Activated CD4-positive, alpha-beta memory T cell treated with anti-CD3 and anti-CD28 coated beads for 36 hours (primary cell): ENCODE data around the gene RIMS1. TPM values are rescaled to one million over a fixed set of nuclear protein-coding genes. Genes with fewer than 3 reads are reported as not detected.
"Not testable (repeated sequence)": the region's sequence is repeated elsewhere in the genome, so short reads cannot be mapped to it uniquely, and the experiment has no call there.

Experiments used
- CTCF ChIA-PET: fragments of 350-600 bp; sonication (Branson Sonifier 250); formaldehyde crosslinking; loops from one replicate; lab custom pipeline; 2021; ENCODE audit warnings: antibody characterized with exemption, inconsistent platforms; lab: Charles Lee
- POLR2A ChIA-PET: fragments of 350-600 bp; sonication (Branson Sonifier 250); formaldehyde crosslinking; loops from one replicate; lab custom pipeline; 2021; ENCODE audit warnings: antibody characterized with exemption; lab: Charles Lee
- DNase-seq: peaks from one replicate; pipeline ENCODE4 v3.0.0-alpha.2; 2020
- H3K27ac Mint-ChIP-seq: one replicate; pipeline ENCODE4 v1.8.0; 2021; ENCODE audit warnings: mixed read lengths
- H3K27me3 Mint-ChIP-seq: one replicate; pipeline ENCODE4 v1.8.0; 2021; ENCODE audit warnings: mixed read lengths
- H3K36me3 Mint-ChIP-seq: one replicate; pipeline ENCODE4 v1.8.0; 2021; ENCODE audit warnings: mixed read lengths
- H3K4me1 Mint-ChIP-seq: one replicate; pipeline ENCODE4 v1.8.0; 2021; ENCODE audit warnings: low read depth, mixed read lengths
- H3K4me3 Mint-ChIP-seq: one replicate; pipeline ENCODE4 v1.8.0; 2021; ENCODE audit warnings: mild to moderate bottlenecking, mixed read lengths
- H3K9me3 Mint-ChIP-seq: one replicate; pipeline ENCODE4 v1.8.0; 2021; ENCODE audit warnings: mixed read lengths
- intact Hi-C: fragments of 100-400 bp; cut with micrococcal nuclease; formaldehyde crosslinking; loops from one replicate; pipeline ENCODE4 v1.15.1; 2023
- total RNA-seq, 2 experiments: library from RNA; stranded (reverse); gene quantifications; one replicate each; pipeline ENCODE4 v1.2.3, GENCODE V29; 2021

RIMS1 gene
- total RNA-seq, 2 experiments from 2014 or later = not detected

- Mint-ChIP-seq H3K4me1 (no peaks in the 10 kb centered on the region), H3K9me3 (no peaks in the 10 kb centered on the region), H3K4me3 (no peak overlapping the region), H3K27ac (no peak overlapping the region), H3K36me3 (no peaks in the 10 kb centered on the region), H3K27me3 (no peaks in the 10 kb centered on the region)
- DNase-seq = no peak
- ChIA-PET POLR2A (no interaction called here), CTCF (interaction anchor here (0.7 kb wide), 1 partner anchor 343 kb away, joined by 3 read pairs; no protein-coding TSS in a partner anchor)
- intact Hi-C loops = no loop called here
These were observed 108.4 kb downstream of the RIMS1 start for GRCh38 chr6:71994705-71995271.

- no peaks in the 10 kb centered on the region for H3K4me1 Mint-ChIP-seq
- peaks cover under 1% of the 10 kb centered on the region for H3K9me3 Mint-ChIP-seq
- no peak overlapping the region for H3K27ac Mint-ChIP-seq
- DNase-seq = no peak
- H3K27me3 Mint-ChIP-seq = no peaks in the 10 kb centered on the region
- ChIA-PET POLR2A (no interaction called here), CTCF (no interaction called here)
- no peak overlapping the region for H3K4me3 Mint-ChIP-seq
- intact Hi-C loops = no loop called here
- H3K36me3 Mint-ChIP-seq = no peaks in the 10 kb centered on the region
These were observed 111.0 kb downstream of the RIMS1 start for GRCh38 chr6:71997341-71997740.

GRCh38 chr6:72002415-72002814, 116.1 kb downstream of the RIMS1 start:
- Mint-ChIP-seq H3K36me3 (no peaks in the 10 kb centered on the region), H3K27ac (no peak overlapping the region), H3K4me3 (no peak overlapping the region), H3K9me3 (peaks cover 16% of the 10 kb centered on the region), H3K4me1 (no peaks in the 10 kb centered on the region), H3K27me3 (no peaks in the 10 kb centered on the region)
- ChIA-PET CTCF (no interaction called here), POLR2A (no interaction called here)
- intact Hi-C loops = no loop called here
- DNase-seq = no peak

- H3K27ac Mint-ChIP-seq, POLR2A ChIA-PET, intact Hi-C loops, H3K36me3 Mint-ChIP-seq, H3K27me3 Mint-ChIP-seq, H3K4me1 Mint-ChIP-seq, DNase-seq, CTCF ChIA-PET, H3K4me3 Mint-ChIP-seq: not testable (repeated sequence)
- H3K9me3 Mint-ChIP-seq = peaks cover 16% of the 10 kb centered on the region
These were observed 120.2 kb downstream of the RIMS1 start for GRCh38 chr6:72006591-72006990.

DNA sequence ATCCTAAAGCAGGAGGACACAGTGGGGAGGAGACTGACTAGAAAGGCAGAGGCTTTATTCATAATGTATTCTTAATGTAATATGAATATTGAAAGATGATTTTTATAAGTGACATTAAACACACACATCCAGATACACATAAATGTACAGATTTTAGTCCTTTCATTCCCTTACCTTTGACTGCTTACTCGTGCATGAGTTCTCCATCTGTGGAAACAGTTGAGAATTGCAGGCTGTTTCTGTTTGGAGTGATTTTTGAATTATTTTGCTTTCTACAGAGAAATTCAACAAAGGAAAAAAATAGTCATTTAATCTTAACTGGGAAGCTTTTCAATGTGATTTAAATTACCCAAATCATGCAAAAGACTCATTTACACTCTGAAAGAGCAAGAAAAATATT, 136.5 kb downstream of the RIMS1 start:
- Mint-ChIP-seq H3K36me3 (no peaks in the 10 kb centered on the region), H3K4me1 (no peaks in the 10 kb centered on the region), H3K4me3 (no peak overlapping the region), H3K9me3 (peaks cover 2% of the 10 kb centered on the region), H3K27me3 (no peaks in the 10 kb centered on the region), H3K27ac (no peak overlapping the region)
- intact Hi-C loops = no loop called here
- CTCF ChIA-PET = interaction anchor here (1.0 kb wide), 1 partner anchor 63 kb away, joined by 3 read pairs; no protein-coding TSS in a partner anchor
- DNase-seq = no peak
- POLR2A ChIA-PET = no interaction called here

DNA sequence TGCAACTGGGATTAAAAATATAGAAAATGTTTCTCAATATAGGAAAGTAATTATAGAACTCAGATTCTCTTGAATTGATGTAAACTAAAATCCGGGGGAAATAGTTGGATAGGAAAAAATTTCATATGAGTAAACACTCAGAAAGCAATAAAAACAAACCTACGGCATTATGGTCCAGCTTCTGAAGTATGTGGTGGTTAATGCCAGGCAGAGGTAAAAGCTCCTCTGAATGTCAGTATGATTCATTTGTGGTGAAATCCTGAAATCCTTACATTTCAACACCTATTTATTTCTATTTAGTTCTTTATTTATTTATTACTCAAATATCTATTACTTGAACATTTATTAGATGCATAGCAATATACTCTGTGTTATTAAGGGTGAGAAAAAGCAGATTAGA, 145.1 kb downstream of the RIMS1 start:
- Mint-ChIP-seq H3K36me3 (no peaks in the 10 kb centered on the region), H3K4me3 (no peak overlapping the region), H3K4me1 (no peaks in the 10 kb centered on the region), H3K27ac (no peak overlapping the region), H3K27me3 (no peaks in the 10 kb centered on the region), H3K9me3 (no peaks in the 10 kb centered on the region)
- POLR2A ChIA-PET = no interaction called here
- DNase-seq = no peak
- CTCF ChIA-PET = no interaction called here
- intact Hi-C loops = no loop called here

- intact Hi-C loops = no loop called here
- Mint-ChIP-seq H3K4me3 (no peak overlapping the region), H3K27me3 (no peaks in the 10 kb centered on the region), H3K27ac (no peak overlapping the region), H3K4me1 (no peaks in the 10 kb centered on the region), H3K9me3 (no peaks in the 10 kb centered on the region), H3K36me3 (no peaks in the 10 kb centered on the region)
- POLR2A ChIA-PET = no interaction called here
- CTCF ChIA-PET = no interaction called here
- DNase-seq = no peak
These were observed 145.7 kb downstream of the RIMS1 start for GRCh38 chr6:72032086-72032485.

DNA sequence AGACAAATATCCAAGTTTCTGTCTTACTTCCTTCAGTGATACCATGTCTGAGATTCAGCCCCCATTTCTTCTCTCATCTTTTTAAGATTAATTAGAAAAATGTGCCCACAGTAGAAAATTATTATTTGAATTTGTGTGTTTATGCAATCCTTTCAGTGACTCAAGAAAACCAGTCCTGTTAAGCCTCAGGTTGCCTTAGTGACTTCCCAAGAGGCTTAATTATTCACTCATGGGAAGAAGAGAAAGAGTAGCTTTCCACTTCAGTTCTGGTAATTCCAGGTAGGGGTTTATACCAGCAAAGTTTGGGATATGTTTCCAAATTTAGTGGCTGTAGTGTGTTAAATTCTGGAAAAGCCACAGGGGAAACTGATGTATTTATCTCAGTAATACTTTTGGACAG, 149.1 kb downstream of the RIMS1 start:
- no peaks in the 10 kb centered on the region for H3K4me1 Mint-ChIP-seq
- intact Hi-C loops = no loop called here
- no peak overlapping the region for H3K27ac Mint-ChIP-seq
- no peaks in the 10 kb centered on the region for H3K9me3 Mint-ChIP-seq
- DNase-seq = no peak
- ChIA-PET POLR2A (no interaction called here), CTCF (no interaction called here)
- H3K36me3 Mint-ChIP-seq = no peaks in the 10 kb centered on the region
- H3K27me3 Mint-ChIP-seq = no peaks in the 10 kb centered on the region
- H3K4me3 Mint-ChIP-seq = no peak overlapping the region

GRCh38 chr6:72035966-72036365, 149.6 kb downstream of the RIMS1 start:
- H3K27me3 Mint-ChIP-seq = no peaks in the 10 kb centered on the region
- no peaks in the 10 kb centered on the region for H3K9me3 Mint-ChIP-seq
- no peaks in the 10 kb centered on the region for H3K36me3 Mint-ChIP-seq
- DNase-seq = no peak
- intact Hi-C loops = no loop called here
- ChIA-PET POLR2A (no interaction called here), CTCF (no interaction called here)
- no peak overlapping the region for H3K27ac Mint-ChIP-seq
- no peaks in the 10 kb centered on the region for H3K4me1 Mint-ChIP-seq
- H3K4me3 Mint-ChIP-seq = no peak overlapping the region

DNA sequence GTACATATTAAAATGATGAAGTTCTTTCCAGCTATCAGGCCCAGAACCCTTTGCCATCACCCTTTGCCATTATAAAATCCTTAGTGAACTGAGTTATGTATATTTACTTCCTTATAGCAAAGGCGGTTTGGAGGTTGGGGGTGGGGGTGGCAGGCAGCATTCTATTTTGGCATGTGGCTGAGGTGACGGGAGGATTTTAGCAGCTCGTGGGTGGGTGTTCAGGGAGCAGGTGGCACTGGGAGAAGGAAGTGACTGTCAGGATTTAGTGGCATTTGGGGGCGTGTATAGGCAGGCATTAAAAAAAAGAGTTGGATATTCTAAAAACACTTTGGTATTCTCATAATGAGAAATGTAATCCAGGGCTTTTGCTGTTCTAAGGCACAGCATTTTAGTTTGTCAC, 150.7 kb downstream of the RIMS1 start:
- POLR2A ChIA-PET = no interaction called here
- H3K36me3 Mint-ChIP-seq = no peaks in the 10 kb centered on the region
- H3K27me3 Mint-ChIP-seq = no peaks in the 10 kb centered on the region
- H3K4me3 Mint-ChIP-seq = no peak overlapping the region
- no peak overlapping the region for H3K27ac Mint-ChIP-seq
- CTCF ChIA-PET = no interaction called here
- H3K4me1 Mint-ChIP-seq = no peaks in the 10 kb centered on the region
- DNase-seq = no peak
- H3K9me3 Mint-ChIP-seq = no peaks in the 10 kb centered on the region
- intact Hi-C loops = no loop called here

DNA sequence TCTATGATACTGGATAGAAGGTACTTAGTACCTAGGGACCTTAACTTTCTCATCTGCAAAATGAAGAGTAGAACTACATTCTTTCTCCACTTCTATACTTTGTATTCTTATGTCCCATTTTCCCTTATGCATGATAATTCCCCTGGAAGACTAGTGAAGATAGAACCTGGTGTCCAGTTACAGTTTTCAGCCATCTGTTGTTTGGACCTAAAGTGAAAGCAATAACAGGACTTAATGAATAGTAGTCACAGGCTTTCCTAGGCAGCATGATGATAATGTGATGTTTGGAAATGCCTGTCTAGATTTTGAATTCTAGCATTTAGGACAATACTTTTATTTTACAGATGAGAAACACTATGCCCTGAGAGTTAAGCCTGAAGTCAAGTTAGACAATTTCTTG, 153.8 kb downstream of the RIMS1 start:
- DNase-seq = no peak
- ChIA-PET POLR2A (no interaction called here), CTCF (no interaction called here)
- Mint-ChIP-seq H3K36me3 (no peaks in the 10 kb centered on the region), H3K9me3 (no peaks in the 10 kb centered on the region), H3K4me3 (no peak overlapping the region), H3K27me3 (no peaks in the 10 kb centered on the region), H3K27ac (no peak overlapping the region), H3K4me1 (no peaks in the 10 kb centered on the region)
- intact Hi-C loops = no loop called here

DNA sequence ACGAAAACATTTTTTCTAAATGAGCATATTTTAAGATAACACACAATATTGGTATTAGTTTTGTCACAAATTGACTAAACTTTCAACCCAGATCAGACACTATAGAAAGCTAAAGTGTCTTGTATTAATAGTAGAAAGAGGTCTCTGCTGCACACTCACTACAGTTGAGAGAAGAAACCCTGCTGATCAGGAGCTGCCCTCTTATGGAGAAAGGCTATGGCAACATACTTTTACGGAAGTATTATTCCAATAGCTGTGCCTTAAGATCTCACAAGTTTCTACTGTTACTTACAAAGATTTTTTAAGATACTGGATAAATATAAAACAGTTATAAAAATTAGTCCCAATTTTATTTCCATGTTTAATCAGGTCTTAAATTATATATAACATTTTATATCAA, 155.7 kb downstream of the RIMS1 start:
- no peak overlapping the region for H3K4me3 Mint-ChIP-seq
- no peak for DNase-seq
- intact Hi-C loops = no loop called here
- no peaks in the 10 kb centered on the region for H3K9me3 Mint-ChIP-seq
- H3K27me3 Mint-ChIP-seq = no peaks in the 10 kb centered on the region
- H3K36me3 Mint-ChIP-seq = no peaks in the 10 kb centered on the region
- ChIA-PET CTCF (no interaction called here), POLR2A (no interaction called here)
- H3K27ac Mint-ChIP-seq = no peak overlapping the region
- no peaks in the 10 kb centered on the region for H3K4me1 Mint-ChIP-seq

- CTCF ChIA-PET = no interaction called here
- no peak overlapping the region for H3K4me3 Mint-ChIP-seq
- no peaks in the 10 kb centered on the region for H3K36me3 Mint-ChIP-seq
- POLR2A ChIA-PET = no interaction called here
- no peak for DNase-seq
- no peaks in the 10 kb centered on the region for H3K27me3 Mint-ChIP-seq
- intact Hi-C loops = no loop called here
- no peaks in the 10 kb centered on the region for H3K9me3 Mint-ChIP-seq
- H3K27ac Mint-ChIP-seq = no peak overlapping the region
- no peaks in the 10 kb centered on the region for H3K4me1 Mint-ChIP-seq
These were observed 161.7 kb downstream of the RIMS1 start for GRCh38 chr6:72048080-72048479.
